DMS153 treated with DMSO at 0.1 percent for 48 hours (cell line): ENCODE measurements around the gene TRIO.
A peak's percentile ranks its signal among the peaks of the same experiment; 100 is the strongest.
"Not testable (repeated sequence)": the region's sequence is repeated elsewhere in the genome, so short reads cannot be mapped to it uniquely, and the experiment has no call there.

ENCODE experiments used
- DNase-seq: peaks from one replicate; lab custom pipeline; 2025; ENCODE audit not compliant: unreplicated experiment; lab: John Stamatoyannopoulos, UW

Gene TRIO

GRCh38 chr5:14518638-14519037 lies 375.5 kb downstream of the TRIO start:
- no peak for DNase-seq

GRCh38 chr5:14521748-14522147 lies 378.6 kb downstream of the TRIO start:
- no peak for DNase-seq

DNA sequence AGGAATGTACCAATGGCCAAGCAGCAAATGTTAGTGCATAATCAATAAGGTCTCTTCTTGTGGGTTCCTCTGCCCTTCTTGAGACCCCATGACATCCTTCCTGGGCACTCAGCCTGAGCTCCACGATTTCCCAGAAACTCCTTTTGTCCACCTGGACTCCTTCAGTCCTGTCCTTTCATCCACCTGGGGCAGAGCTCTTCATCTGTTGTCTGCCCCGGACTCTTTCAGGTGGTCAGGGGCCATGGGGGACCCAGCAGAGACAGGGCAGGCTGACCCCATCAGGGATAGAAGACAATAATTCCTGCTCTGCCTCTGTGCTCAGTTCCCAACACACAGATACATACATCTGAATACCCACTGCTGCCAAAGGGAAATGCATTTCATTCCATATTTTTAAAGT lies 379.6 kb downstream of the TRIO start:
- DNase-seq = no peak

DNA sequence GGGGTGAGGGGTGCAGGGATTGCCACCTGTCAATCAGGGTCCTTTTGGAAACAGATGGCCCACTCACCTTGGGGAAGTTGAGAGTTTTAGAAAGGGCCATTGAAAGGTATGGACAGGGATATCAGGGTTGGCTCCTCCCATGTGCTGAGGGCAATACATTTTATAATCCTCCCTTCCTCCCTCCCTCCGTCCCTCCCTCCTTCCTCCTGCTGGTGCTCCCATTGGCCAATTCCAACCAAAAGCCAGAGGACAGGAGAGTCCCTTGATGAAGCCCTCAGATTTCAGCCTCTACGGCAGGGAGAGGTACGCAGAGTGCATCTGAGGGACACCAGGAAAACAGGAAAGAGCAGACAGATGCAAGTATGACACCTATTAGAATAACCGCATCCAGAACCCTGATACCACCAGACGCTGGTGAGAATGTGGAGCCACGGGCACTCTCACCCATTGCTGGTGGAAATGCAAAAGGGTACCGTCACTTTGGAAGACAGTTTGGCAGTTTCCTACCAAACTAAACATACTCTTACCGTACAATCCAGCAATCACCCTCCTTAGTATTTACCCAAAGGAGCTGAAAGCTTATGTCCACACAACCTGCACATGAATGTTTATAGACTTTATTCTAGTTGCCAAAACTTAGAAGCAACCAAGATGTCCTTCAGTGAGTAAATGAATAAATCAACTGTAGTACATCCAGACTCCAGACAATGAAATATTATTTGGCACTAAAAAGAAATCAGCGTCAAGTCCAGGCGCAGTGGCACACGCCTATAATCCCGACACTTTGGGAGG lies 380.3 kb downstream of the TRIO start:
- no peak for DNase-seq

- DNase-seq = no peak
Measured at GRCh38 chr5:14525397-14525796, 382.3 kb downstream of the TRIO start.

- no peak for DNase-seq
Measured at GRCh38 chr5:14526493-14526892, 383.4 kb downstream of the TRIO start.

DNA sequence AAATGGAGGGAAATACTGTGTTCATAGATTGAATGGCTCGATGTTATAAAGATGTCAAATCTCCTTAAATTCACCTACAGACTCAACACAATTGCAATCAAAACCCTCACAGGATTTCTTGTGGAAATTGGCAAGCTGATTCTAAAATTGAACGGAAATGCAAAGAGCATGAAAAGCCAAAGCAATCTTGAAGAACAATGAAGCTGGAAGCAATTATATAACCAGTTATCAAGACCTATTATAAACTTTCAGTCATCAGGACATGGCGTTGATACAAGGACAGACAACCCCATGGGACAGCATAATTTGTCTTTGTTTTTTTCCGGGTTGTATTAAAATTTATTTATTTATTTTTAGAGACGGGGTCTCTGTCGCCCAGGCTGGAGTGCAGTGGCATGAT lies 385.0 kb downstream of the TRIO start:
- DNase-seq = no peak

GRCh38 chr5:14528926-14529325 lies 385.8 kb downstream of the TRIO start:
- no peak for DNase-seq

- DNase-seq = no peak
Measured at GRCh38 chr5:14531668-14532067, 388.5 kb downstream of the TRIO start.

DNA sequence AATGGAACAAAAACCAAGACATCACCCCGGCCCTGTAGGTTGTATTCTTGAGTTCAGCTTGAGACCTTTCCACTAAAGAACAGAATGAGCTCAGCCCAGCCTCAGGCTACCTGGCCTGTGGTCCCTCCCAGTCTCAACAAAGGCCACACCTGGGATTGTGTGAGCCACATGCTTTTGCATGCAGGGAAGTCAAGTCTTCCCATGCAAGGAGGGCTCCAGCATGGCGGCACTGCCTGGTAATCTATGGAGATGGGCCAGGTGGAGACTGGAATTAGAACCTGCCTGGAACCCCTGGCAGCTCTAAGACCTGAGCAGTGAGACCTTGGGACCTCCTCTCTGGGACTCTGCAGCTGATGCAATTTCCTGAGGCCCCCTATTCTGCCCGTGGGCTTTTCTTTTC lies 389.0 kb downstream of the TRIO start:
- DNase-seq = no peak

GRCh38 chr5:14534773-14535172 lies 391.6 kb downstream of the TRIO start:
- DNase-seq = peak; percentile 44

GRCh38 chr5:14545308-14545707 lies 402.2 kb downstream of the TRIO start:
- DNase-seq = no peak

GRCh38 chr5:14545862-14546261 lies 402.7 kb downstream of the TRIO start:
- no peak for DNase-seq

GRCh38 chr5:14547666-14548065 lies 404.5 kb downstream of the TRIO start:
- DNase-seq = no peak

DNA sequence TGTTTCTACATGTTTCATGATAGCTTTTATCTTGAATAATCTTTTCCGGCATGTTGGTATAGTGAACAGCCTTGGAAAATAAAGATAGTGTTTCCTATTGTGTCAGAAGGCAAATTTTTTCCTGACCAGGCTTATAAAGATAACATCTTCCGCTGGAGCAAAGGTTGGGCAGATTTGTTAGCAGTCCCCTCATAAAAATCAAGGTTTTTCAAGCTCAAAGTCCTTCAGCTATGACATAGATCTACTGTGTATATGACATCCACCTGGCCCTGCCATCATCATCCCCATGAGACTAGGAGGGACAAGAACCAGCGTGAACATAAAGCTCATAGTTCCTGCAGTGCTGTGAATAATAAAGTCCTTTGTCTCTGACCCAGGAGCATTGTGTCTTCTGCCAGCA lies 408.1 kb downstream of the TRIO start:
- DNase-seq = no peak

DNA sequence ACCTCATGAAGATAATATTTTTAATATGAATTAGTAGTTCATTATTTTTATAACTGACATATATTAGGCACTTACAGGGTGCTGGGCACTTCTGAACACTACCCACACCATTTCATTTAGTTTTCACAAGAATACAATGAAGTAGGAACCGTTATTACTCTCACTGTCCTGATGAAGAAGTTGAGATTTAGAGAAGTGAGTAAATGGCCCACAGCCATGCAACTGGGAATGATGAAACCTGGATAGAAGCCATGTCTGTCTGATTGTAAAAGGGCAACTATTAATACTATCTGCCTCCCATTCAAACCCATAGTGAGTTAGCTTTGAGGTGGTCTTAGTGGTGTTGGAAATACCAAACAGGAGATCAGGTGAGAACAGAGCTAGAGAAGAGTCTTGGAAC lies 408.9 kb downstream of the TRIO start:
- DNase-seq = no peak

GRCh38 chr5:14554288-14554687 lies 411.1 kb downstream of the TRIO start:
- DNase-seq = not testable (repeated sequence)

DNA sequence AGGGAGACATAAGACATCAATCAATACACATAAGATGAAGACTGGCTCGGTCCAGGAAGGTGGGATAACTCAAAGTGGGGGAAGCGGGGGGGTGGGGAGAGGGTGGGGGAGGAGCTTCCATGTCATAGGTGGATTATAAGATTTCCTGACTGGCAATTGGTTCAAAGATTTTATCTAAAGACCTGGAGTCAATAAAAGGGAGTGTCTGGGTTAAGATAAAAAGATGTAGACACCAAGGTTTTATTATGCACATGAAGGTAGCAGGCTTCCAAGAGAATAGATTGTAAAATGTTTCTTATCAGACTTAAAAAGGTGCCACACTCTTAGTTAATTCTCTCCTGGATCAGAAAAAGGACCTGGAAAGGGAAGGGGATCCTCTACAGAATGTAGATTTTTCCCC lies 412.9 kb downstream of the TRIO start:
- no peak for DNase-seq

GRCh38 chr5:14557203-14557770 lies 414.1 kb downstream of the TRIO start:
- no peak for DNase-seq

DNA sequence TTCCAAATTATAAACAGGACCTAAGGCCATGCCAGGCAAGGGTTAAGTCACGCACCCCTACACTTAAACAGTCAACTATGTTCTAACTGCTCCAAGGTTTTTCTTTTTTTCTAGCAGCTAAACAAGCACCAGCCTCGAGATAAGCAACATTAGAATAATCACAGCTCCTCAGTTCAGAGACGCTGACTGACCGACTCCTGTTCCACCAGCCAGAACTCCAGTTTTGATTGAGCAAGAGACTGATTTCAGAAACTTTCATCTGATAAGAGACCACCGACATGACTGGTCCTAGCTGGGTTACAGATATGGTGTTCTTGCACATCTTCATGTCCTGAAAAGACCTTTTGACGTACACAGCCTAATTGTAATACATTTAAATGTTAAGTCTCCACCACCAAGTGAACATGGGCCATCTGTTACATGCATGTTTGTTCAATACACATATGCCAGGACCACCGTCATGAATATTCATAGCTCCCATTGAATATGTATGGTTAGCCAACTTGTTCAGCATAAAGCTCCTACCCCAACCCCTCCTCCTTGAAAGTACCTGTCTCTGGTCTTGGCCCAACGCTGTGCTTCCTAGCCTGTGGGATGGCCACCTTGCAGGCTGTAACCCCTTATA lies 414.8 kb downstream of the TRIO start:
- no peak for DNase-seq
